SK-N-MC (cell line): ENCODE results near the gene SYNGR1.

Experiments
- EZH2 ChIP-seq: fragments of 200-600 bp; sonication (generic); IDR thresholded peaks from one replicate; pipeline ENCODE4 v1.6.1; 2017; ENCODE audit warnings: antibody characterized with exemption
- POLR2AphosphoS5 ChIP-seq: IDR thresholded peaks from 2 replicates; pipeline ENCODE4 v1.6.1; 2012; ENCODE audit warnings: mild to moderate bottlenecking, low read depth, low read length, borderline replicate concordance

- TF ChIP-seq EZH2, result no peak
- TF ChIP-seq POLR2AphosphoS5, result no peak
These were observed 69.3 kb downstream of the SYNGR1 start for GRCh38 chr22:39419096-39419495.
